T follicular helper cell (primary cell): Measurements from ENCODE around the gene MTG1.

Source experiments
- DNase-seq: peaks from one replicate; pipeline ENCODE4 v3.0.0-alpha.2; 2020; ENCODE audit warnings: low read depth

MTG1 gene

GRCh38 chr10:133452453-133452852 lies 58.5 kb downstream of the MTG1 start:
- no peak for DNase-seq

- no peak for DNase-seq
These were observed 59.7 kb downstream of the MTG1 start, which contains the start of gene SCART1 for GRCh38 chr10:133453516-133454203. SCART1 (plus strand) TSS chr10:133453945; CDS start chr10:133453998, 53 bp downstream.

- DNase-seq, result no peak
These were observed 60.4 kb downstream of the MTG1 start for GRCh38 chr10:133454204-133454893.

GRCh38 chr10:133455196-133455595 lies 61.2 kb downstream of the MTG1 start:
- DNase-seq, result no peak

GRCh38 chr10:133455611-133456031 lies 61.7 kb downstream of the MTG1 start:
- no peak for DNase-seq

GRCh38 chr10:133456041-133456951 lies 62.3 kb downstream of the MTG1 start:
- no peak for DNase-seq

- no peak for DNase-seq
These were observed 63.3 kb downstream of the MTG1 start for GRCh38 chr10:133457100-133457841.

- DNase-seq, result no peak
These were observed 64.2 kb downstream of the MTG1 start for GRCh38 chr10:133458021-133458709.

GRCh38 chr10:133458710-133459453 lies 64.9 kb downstream of the MTG1 start:
- no peak for DNase-seq

GRCh38 chr10:133459454-133460207 lies 65.7 kb downstream of the MTG1 start:
- DNase-seq, result no peak

- DNase-seq, result no peak
These were observed 66.3 kb downstream of the MTG1 start for GRCh38 chr10:133460208-133460769.

- no peak for DNase-seq
These were observed 67.1 kb downstream of the MTG1 start for GRCh38 chr10:133461027-133461426.

GRCh38 chr10:133461841-133462240 lies 67.9 kb downstream of the MTG1 start:
- DNase-seq, result no peak

- DNase-seq, result no peak
These were observed 68.8 kb downstream of the MTG1 start for GRCh38 chr10:133462512-133463305.

- no peak for DNase-seq
These were observed 70.7 kb downstream of the MTG1 start for GRCh38 chr10:133464582-133465031.

- no peak for DNase-seq
These were observed 71.4 kb downstream of the MTG1 start for GRCh38 chr10:133465191-133465949.

GRCh38 chr10:133465950-133466474 lies 72.1 kb downstream of the MTG1 start:
- no peak for DNase-seq
